Stimulated activated CD8-positive, alpha-beta memory T cell treated with anti-CD3 and anti-CD28 coated beads, Interleukin-12 subunit alpha, Interleukin-12 subunit beta, amount 100 ng/mL, for 24 hours (primary cell): ENCODE measurements around the gene NFATC1.
"Not testable (repeated sequence)": the region's sequence is repeated elsewhere in the genome, so short reads cannot be mapped to it uniquely, and the experiment has no call there.

Source experiments
- DNase-seq: peaks from one replicate; pipeline ENCODE4 v3.0.0-alpha.2; 2020; ENCODE audit errors: extremely low read depth

NFATC1 gene

DNA sequence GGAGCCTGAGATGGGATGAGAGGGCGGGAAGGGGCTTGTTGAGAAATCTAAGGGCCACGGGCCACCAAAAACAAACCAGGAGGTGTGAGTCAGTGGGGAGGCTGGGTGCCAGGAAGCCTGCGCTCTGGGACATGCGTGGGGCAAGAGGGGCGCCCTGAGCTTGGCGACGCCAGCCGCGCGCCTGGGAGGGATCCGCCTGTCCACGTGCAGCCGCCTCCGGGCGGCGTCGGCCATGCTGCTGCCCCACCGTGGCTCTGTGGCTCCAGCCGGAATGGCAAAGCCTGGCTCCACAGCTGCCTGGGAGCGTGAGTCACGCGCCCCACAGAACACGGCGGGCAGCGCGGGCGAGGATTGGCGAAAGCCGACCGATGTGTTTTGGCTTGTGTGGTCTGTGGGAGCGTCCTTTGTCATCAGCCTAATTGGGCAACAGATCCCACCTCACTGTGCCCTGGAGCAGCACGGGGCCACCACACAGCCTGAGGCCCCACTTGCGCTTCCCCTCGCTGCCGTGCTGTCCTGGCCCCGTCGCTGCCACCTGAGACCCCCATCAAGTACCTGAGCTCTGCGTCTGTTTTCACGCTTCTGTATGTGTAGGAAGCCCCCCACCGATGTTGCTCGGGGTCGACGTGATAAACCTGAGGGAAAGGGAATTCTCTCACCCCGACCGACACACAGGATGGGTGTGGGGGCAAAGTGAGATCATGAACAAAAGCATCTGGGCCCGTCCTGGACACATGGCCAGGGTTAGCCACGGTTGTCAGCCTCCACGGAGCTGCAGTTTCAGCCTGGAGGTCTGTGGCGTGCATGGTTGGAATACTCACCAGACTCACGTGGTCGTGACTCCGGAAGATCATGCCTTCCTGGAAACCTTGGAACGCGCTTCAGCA lies 80.5 kb downstream of the NFATC1 start:
- DNase-seq, result no peak

DNA sequence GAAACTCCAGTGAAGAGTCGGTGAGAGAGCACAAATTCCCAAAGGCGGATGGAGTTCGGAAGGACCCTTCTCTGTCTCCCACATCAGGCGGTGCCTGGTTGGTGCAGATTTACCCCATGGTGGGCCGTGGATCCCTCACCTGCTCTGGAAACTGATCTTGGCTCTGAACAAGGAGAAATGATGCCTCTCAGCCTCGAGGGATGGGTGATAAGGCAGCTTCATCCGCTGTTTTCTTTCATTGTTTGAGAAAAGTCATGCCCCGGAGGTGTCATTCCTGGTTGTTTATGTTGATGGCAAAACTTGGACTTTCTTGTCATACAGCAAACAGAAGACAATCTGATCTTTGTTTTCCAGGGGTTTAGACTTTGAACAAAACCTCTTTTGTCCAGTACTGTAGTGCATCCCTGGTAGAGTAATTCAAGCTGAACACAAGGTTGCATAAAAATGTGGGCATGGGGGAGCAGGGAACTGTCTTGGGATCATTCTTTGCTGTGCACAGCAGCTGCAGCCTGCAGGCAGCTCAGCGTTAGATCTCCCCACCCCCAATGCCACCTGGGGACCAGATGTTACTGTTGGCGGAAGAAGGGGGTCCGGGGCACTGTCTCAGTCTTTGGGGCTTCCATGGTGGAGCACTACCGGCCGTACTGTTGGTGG lies 81.3 kb downstream of the NFATC1 start:
- no peak for DNase-seq

DNA sequence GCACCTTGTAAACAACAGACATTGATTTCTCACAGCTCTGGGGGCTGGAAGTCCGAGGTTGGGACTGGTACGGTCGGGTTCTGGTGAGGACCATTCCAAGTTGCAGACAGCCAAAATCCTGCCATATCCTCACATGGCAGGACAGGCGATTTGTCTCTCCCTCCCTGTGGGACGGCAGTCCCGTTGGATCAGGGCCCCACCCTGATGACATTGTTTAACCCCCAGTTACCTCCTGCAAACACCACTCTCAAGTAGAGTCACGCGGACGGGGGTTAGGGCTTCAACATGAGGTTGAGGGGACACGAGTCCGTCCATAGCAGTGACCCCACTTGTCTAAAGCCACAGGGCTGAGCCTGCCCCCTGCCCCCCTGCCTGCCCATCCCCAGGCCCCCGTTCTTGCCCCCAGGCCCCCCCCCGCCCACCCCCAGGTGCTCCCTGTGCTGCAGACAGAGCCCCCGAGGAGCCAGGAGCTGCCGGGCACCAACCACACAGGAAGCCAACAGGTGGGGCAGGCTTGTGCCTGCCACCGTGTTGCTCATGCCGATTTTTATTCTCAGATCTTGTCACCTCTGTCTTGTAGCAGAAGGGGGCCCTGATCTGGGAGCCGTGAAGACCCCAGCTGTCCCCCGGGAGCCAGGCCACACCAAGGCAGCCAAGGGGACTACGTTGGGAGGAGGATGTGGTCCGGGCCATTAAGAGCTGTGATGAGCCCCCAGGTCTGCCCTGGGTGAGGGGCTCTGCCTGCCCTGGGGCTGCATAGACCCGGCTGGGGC lies 82.2 kb downstream of the NFATC1 start:
- no peak for DNase-seq

DNA sequence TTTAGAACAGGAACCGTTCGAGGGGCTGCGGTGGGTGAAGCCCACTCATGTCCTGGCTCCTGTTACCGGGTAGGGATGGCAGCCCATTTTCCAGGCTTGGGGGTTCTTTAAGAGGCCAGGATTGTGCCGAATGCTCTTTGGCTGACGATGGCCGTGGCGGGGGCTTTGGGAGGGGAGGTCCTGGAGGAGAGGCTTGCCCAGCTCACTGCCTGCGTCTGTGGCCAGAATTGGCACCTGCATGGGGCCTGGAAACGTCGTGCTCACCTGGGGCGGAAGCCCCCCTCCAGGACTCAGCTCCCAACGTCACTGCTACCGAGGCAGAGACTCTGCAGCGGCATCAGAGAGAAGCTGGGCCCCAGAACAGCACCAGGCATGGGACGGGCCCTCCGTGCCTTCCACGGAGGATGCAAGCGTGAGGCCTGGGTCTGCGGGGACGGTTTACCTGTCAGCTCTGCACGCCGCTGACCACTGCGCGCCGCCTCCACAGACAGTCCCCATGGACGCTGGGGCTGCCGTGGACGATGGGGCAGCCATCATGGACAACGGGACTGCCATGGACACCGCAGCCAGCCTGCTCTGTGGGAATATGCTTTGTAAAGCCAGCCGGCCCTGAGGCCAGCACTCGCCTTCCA lies 82.9 kb downstream of the NFATC1 start:
- no peak for DNase-seq

DNA sequence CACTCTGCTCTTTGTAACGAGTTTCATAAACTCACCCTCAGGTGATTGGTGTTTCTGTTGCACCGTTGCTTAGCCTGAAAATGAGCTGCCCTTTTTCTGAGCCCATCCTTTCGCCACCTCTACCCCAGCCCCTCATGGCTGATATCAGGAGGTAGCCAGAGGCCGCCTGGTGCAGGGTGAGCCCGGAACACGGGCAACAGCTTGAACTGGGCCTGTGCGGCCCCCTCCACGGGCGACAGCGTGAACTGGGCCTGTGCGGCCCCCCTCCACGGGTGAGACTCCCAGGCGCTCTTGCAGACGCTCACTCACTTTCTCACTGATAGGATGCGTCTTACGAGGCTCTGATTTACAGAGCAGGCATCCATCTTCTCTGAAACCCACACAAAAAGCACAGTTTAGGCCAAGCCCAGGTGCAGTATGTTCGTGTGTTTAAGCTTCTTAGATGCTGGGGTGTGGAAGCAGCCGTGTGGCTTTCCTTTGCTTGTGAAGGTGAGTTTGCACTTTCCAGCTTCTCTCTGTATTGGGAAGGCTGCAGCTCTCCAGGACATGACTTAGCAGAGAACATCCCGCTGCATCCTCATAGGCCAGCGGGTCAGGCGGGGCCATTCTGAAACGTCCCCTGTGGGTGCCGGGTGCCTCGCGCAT lies 83.5 kb downstream of the NFATC1 start:
- DNase-seq, result no peak

DNA sequence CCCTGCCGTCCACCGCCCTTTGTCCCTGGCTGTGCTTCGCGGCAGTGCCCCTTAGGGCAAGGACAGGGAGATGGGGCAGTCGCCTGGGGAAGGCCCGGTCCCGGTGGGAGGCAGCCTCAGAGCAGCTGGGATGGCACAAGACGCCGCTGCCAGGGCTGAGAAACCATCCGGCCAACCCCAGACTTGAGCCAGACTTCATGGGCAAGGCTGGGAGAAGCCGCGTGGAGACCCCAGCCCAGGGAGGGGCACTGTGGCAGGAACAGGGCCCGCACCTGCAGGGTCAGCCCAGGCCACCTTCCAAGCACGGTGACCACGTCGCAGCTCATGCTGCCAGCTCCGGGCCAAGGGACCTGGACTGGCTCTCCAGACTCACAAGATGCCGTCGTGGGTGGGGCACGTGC lies 84.0 kb downstream of the NFATC1 start:
- no peak for DNase-seq

DNA sequence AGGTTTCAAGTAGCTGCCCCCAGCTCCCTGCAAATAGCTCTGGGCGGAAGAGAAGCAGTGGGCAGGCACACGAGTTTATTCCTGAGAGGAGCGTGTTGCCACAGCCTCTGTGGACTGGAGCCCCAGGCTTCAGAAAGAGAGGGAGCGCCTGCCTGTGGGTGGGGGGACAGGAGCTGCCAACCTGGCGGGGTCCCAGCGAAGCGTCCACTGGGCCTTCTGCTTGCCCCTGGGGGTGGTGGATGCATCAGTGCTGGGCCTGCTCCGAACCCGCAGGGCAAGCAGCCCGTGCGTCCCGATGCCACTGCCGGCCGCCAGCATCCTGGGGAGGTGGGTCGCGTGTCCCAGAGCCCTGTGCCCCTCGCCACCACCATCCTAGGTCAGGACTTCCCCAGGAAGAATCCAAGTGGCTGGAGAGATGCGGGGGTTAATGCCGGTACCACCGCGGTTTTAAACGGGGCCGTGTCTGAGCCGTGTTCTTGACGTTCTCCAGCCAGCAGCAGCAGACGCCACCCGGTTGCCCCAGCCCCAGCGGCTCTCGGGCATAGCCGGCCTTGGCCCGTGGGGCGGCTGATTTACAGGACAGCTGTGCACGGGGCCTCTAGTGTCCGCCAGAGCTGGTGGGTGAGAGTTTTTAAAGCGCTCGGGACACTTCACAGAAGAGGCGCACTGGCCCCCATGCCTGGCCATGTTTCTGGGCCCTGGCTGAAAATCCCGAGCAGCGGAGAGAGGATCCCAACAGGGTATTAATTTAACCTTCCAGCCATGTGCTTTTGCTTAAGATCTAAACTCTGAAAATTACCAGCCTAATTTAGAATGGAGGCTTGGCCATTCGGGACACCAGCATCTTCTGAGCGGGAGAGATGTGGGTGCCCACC lies 84.7 kb downstream of the NFATC1 start:
- DNase-seq, result no peak

DNA sequence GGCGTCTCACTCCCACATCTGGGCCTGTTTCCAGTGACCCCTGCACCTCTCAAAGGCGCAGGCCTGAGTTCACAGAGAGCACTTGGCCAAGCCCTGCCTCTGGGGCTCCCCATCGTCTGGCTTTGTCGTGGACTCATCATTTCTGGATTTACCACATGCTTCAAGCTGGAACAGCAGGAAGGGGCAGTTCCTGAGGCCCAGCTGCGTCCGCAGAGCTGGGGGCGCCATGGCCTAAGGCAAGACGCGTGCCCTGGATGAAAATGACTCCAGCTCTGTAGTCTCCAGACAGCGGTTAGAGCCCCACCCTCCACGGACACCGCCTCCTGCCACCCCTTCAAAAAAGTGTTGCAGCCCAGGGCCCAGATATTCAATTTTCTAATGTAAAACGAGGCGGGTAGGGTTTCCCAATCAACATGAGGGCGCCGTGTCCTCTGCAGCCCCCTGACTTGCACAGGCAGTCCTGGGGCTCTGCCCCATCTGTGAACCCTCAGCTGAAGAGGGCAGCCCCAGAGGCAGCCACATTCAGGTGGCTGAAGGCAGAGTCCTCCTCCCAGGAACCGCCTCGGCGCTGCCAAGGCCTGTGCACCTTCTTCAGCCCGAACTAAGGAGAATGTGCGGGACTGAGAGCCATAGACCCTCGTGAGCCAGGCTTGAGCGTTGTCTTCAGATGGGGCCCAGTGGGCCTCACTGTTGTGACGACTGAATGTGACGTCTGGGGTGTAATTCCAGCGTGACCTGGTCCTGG lies 85.5 kb downstream of the NFATC1 start:
- no peak for DNase-seq

DNA sequence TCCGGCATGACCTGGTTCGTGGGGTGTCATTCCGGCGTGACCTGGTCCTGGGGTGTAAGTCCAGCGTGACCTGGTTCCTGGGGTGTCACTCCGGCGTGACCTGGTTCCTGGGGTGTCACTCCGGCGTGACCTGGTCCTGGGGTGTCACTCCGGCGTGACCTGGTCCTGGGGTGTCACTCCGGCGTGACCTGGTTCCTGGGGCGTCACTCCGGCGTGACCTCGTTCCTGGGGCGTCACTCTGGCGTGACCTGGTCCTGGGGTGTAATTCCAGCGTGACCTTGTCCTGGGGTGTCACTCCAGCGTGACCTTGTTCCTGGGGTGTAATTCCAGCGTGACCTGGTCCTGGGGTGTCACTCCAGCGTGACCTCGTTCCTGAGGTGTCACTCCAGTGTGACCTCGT lies 87.7 kb downstream of the NFATC1 start:
- DNase-seq, result not testable (repeated sequence)

DNA sequence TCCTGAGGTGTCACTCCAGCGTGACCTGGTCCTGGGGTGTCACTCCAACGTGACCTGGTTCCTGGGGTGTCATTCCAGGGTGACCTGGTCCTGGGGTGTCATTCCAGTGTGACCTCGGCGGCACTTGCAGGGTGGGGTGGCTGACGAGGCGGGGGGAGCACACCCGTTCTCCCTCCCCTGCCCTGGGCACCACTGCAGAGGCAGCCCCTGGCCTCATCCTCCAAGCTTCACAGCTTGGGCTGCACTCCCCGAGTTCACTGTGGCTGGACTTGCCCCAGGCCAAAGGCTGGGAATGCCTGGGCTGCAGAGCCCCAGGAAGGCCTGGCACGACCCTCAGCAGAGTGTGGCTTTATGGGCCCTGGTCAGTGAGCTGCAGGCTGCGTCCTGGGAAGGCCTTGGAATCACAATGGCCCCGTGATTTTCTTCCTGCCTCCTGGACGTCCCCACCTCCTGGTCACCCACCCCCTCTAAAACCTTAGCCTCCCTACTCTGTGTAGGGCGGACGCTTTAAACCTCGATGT lies 88.3 kb downstream of the NFATC1 start:
- no peak for DNase-seq

DNA sequence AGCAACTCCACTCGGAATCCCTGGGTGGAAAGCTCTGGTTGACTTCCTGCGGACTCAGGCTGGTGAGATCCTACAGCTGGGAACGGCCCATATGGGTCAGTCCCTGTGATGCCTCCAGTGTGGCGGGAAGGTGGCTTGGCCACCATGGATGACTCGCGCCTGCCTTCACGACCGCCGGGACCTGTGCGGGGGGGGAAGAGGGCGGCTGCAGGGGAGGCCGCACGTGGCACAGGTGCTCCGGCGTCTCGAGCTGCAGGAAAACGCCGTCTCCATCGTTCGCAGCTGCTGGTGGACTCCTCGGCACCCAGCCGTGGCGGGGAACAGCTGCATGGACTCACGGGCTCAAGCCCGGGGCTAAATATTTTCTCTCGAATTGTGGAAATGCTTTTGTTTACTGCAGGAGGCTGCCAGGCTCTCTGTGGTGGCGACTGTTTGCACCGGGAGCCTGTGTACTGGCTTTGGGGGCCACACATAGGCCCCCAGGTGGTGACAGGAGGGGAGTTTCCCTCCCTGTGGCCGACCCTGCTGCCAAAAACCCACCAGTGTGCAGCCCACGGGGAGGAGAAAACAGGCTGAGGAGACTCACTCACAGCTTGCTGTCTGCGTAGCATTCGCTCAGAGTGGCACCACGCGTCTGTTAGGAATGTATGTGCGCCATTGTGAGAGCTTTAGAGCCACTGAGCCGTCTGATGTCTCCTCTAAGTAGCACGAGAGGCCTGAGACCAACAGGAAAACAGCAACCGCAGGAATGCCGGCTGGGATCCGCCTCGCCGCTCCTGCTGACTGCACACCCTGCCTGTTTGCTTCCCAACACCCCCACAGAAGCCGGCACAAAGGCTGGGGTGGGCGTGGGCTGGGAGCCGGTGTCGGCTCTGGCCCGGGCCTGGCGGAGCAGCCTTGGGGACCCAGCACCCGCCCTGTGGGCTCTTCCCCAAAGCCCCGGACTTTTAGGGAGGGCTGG lies 89.2 kb downstream of the NFATC1 start:
- DNase-seq, result no peak

DNA sequence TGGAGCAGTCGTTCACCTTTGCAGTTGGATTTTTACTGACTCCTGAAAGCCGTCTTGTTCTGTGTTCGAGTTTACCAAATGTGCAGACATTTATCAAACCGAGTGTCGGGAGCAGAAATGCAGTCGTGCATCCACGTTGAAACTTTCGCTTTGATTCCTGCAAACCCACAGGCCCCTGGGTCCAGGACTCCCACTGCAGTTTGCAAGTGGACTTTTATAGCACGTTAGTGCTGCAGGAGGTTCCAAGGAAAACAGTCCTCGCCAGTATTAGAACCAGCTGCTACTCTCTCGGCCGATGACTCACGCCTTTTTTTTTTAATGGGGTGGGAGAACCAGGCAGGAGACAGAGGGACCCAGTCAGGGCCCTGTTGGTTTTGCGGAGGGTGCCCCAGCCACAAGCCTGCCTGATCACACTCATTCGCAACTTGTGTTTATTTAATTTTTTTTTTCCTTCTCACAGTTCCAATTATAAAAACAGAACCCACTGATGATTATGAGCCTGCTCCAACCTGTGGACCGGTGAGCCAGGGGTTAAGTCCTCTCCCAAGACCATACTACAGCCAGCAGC lies 90.1 kb downstream of the NFATC1 start:
- DNase-seq, result no peak

DNA sequence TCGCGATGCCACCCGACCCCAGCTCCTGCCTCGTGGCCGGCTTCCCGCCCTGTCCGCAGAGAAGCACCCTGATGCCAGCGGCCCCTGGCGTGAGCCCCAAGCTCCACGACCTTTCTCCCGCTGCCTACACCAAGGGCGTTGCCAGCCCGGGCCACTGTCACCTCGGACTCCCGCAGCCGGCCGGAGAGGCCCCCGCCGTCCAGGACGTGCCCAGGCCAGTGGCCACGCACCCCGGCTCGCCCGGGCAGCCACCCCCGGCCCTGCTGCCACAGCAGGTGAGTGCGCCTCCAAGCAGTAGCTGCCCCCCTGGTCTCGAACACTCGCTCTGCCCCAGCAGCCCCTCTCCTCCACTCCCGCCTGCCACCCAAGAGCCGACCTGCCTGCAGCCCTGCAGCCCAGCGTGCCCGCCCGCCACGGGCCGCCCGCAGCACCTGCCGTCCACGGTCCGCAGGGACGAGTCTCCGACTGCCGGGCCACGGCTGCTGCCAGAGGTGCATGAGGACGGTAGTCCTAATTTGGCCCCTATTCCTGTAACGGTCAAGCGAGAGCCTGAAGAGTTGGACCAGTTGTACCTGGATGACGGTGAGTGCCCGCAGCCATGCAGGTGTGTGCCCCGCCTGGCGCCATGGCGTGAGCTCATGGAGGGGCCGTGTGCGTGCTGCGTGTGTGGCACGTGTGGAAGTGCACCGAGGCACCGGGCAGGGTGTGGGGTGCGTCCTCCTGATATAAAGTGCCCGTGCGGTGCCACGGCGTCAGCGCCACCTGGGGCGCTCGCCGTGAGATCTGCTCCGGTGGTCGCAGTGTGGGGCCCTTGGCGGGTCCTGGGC lies 90.8 kb downstream of the NFATC1 start:
- no peak for DNase-seq

DNA sequence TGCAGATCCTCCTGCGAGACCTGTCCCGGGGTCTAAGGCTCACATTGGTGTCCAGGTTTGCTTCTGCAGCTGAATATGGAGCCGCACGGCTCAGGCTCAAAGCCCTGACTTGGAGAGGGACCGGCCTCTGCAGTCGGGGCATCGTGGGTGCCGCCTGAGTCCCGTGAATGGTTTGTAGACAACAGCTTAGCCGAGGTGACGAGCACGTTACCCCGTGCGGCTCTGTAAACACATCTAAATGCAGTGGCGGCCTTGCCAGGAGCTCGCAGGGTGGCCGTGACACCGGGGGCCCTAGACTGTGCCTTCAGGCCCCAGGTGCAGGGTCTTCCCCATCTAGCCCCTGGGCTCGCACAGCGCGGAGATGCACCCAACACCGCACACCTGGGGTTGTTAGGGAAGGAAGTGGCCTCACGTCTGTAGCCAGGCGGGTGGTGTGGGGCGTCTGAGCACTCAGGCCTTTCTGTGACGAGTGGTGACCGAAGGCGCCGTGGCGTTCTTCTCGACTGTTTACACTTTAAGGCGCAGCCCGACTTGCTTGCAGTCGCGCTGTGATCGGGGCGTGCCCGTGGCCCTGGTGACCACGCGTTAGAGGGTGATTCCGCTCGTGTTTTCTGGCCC lies 91.6 kb downstream of the NFATC1 start:
- DNase-seq, result no peak

DNA sequence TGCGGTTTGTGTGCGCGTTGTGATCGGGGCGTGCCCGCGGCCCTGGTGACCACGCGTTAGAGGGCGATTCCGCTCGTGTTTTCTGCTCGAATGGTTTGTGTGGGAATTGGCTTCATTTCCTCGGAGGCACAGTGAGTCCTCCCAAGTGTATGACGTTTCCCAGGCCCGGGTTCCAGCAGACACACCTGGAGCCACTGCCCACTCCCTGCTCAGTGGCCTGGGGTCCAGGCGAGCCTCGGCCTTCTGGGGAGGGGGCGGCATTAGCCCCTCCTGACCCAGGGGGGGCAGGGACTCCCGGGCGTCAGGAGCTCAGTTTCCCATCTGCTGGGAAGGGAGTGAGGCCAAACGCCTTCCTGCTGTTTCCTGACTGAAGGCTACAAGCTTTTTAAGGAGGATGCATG lies 92.1 kb downstream of the NFATC1 start:
- no peak for DNase-seq

DNA sequence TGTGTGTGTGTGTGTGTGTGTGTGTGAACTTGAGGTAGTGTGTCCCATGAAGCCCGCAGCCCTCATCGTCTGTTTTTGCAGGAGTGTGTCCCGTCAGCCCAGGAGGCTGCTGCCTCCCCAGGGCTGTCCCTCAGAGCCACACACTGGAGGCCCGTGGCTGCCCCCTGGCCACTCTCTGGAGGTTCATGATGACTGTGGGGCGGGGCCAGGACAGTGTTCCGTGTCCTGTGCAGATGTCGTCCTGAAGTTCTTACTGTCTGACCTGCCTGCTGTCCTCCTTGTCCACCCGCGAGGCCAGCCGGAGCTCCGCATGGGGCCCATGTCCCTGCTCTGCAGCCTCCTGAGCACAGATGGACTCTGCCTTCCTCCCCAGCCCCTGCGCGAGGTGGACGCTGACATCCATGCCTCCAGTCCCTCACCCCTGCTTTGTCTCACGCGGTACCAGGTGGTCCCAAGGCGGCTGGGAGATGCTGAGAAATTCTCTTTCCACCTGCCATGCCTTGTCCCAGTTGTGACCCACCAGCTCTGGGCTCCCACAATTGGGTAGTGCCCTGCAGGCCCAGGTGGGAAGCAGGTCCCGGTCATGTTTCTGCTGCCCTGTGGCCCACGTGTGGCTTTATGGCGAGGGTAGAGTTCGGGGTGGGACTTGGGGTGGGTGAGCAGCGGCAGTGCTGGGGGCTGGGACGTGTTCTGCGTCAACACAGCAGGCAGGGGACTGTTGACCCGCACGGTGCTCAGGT lies 92.8 kb downstream of the NFATC1 start:
- no peak for DNase-seq
